Measurements from ENCODE around the gene PUM1. TPM values are rescaled to one million over a fixed set of nuclear protein-coding genes. Genes with fewer than 3 reads are reported as not detected.

PUM1 gene
- total and polyA plus RNA-seq, 9 donors = 36.3 to 125 (median 112) TPM

GRCh38 chr1:31012210-31012924 is 53.1 kb downstream of the PUM1 start:
- intact Hi-C loops (cut with DNase I) = no loop called here
- DNase-seq = no peak
- Histone ChIP-seq H3K27me3 (no peaks in the 10 kb centered on the region), H3K9me3 (no peaks in the 10 kb centered on the region), H3K27ac (no peak overlapping the region), H3K4me1 (ENCODE audit: insufficient read depth) (peaks cover 7% of the 10 kb centered on the region), H3K36me3 (no peaks in the 10 kb centered on the region), H3K4me3 (no peak overlapping the region)
- WGBS, 3 donors = 52 to 60% (median 59%) methylated on average over 4 of the region's 4 CpGs
- no peak for TF ChIP-seq EP300 (IDR thresholded peaks at IDR 0.05)
- TF ChIP-seq POLR2A (IDR thresholded peaks at IDR 0.05) = no peak
- no peak for TF ChIP-seq CTCF (IDR thresholded peaks at IDR 0.05)

GRCh38 chr1:31011719-31012118 is 53.8 kb downstream of the PUM1 start:
- Histone ChIP-seq H3K27ac (no peak overlapping the region), H3K4me3 (no peak overlapping the region), H3K27me3 (no peaks in the 10 kb centered on the region), H3K4me1 (ENCODE audit: insufficient read depth) (peaks cover 8% of the 10 kb centered on the region), H3K9me3 (no peaks in the 10 kb centered on the region), H3K36me3 (no peaks in the 10 kb centered on the region)
- DNase-seq = no peak
- 94 to 98% (median 96%) methylated on average over 1 of the region's 1 CpG for WGBS, 3 donors
- intact Hi-C loops (cut with DNase I) = no loop called here
- TF ChIP-seq POLR2A (IDR thresholded peaks at IDR 0.05) = no peak
- no peak for TF ChIP-seq EP300 (IDR thresholded peaks at IDR 0.05)
- no peak for TF ChIP-seq CTCF (IDR thresholded peaks at IDR 0.05)

GRCh38 chr1:31010086-31010989 is 55.2 kb downstream of the PUM1 start:
- no peak overlapping the region for H3K4me3 ChIP-seq
- DNase-seq = no peak
- no peaks in the 10 kb centered on the region for H3K27me3 ChIP-seq
- intact Hi-C loops (cut with DNase I) = no loop called here
- H3K36me3 ChIP-seq = no peaks in the 10 kb centered on the region
- WGBS, 3 donors = 74 to 83% (median 81%) methylated on average over 6 of the region's 6 CpGs
- TF ChIP-seq CTCF (IDR thresholded peaks at IDR 0.05) (no peak), POLR2A (IDR thresholded peaks at IDR 0.05) (no peak)
- H3K27ac ChIP-seq = no peak overlapping the region
- H3K4me1 ChIP-seq (ENCODE audit: insufficient read depth) = peaks cover 8% of the 10 kb centered on the region
- H3K9me3 ChIP-seq = no peaks in the 10 kb centered on the region

- Histone ChIP-seq H3K9me3 (no peaks in the 10 kb centered on the region), H3K36me3 (no peaks in the 10 kb centered on the region), H3K4me1 (ENCODE audit: insufficient read depth) (peaks cover 7% of the 10 kb centered on the region), H3K27me3 (no peaks in the 10 kb centered on the region), H3K4me3 (no peak overlapping the region), H3K27ac (no peak overlapping the region)
- intact Hi-C loops (cut with DNase I) = loop anchor here in 1 of 4 donors (10.0 kb wide), 1 partner anchor 137 kb away; no protein-coding TSS in a partner anchor
- 30 to 49% (median 47%) methylated on average over 2 of the region's 2 CpGs for WGBS, 3 donors
- no peak for TF ChIP-seq POLR2A (IDR thresholded peaks at IDR 0.05)
- TF ChIP-seq CTCF (IDR thresholded peaks at IDR 0.05) = no peak
- TF ChIP-seq EP300 (IDR thresholded peaks at IDR 0.05) = no peak
- no peak for DNase-seq
These were observed 58.0 kb downstream of the PUM1 start for GRCh38 chr1:31007462-31007991.
